Activated CD4-positive, alpha-beta T cell treated with anti-CD3 and anti-CD28 coated beads, Interleukin-2, Interleukin-6, amounts not matched to agents 100 ng/mL and 50 ng/mL, durations not matched to agents 16 hours and 8 hours (primary cell): Measurements from ENCODE around the gene SPSB3.
"Not testable (repeated sequence)": the region's sequence is repeated elsewhere in the genome, so short reads cannot be mapped to it uniquely, and the experiment has no call there.

ENCODE experiments used
- DNase-seq: peaks from one replicate; pipeline ENCODE4 v3.0.0-alpha.2; 2020

The SPSB3 gene

GRCh38 chr16:1816396-1817275 is 34.3 kb upstream of the SPSB3 start:
- no peak for DNase-seq

DNA sequence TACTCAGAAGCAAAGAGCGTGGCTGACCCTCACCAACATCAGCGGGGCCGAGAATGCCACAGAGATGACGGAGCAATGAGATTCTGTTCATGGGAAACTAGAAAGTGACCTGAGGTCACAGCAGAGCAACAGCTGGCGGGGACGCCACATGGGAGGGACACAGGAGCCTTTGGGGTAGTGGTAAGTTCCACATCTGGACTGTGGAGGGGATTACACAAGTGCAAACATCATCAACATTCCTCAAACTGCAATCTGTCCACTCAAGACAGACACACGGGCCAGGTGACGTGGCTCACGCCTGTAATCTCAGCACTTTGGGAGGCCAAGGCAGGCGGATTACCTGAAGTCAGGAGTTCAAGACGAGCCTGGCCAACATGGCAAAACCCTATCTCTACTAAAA is 33.1 kb upstream of the SPSB3 start:
- DNase-seq = no peak

- peak; percentile 50 for DNase-seq
Measured at GRCh38 chr16:1812732-1813163, 30.4 kb upstream of the SPSB3 start.

DNA sequence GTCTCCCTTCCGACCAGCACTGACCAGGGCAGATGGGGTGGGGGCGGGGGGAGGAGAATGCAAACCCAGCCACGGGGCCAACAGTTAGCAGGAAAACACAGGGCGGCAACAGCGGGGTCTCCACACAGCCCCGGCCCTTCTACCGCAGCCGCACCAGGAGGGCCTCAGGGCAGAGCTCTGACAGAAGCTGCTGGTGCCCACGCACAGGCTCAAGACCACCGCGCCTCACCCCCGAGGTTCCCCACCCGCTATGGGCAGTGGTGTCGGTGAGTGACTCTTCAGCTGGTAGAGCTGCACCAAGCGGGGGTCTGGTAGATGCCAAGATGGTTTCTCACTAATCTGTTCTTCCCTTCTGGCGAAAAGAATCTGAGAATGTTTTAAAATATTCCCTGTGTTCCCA is 28.2 kb upstream of the SPSB3 start:
- no peak for DNase-seq

GRCh38 chr16:1810106-1810505 is 27.7 kb upstream of the SPSB3 start:
- no peak for DNase-seq

DNA sequence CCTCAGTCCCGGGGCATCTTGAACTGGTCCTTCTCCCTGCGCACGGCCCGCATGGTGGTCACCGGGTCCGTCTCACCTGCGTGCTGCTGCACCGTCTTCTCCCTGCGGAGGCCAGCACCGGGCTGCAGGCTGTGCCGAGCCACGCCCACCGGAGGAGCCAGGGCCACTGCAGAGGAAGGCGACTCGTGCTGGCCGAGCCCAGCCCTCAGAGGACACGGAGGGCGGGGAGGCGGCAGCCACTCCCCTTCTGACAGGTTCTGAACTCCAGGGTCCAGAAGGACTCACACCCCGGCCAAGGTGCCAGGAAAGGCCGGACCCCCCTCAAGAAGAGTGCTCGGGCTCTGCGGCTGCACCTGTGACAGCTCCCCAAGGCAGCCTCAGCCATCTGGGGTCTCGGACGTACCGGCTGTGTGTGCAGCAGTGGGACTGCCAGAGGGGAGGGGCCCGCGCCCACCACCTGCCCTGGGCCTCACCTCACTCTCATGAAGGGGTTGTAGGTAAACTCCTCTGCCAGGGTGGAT is 27.0 kb upstream of the SPSB3 start:
- DNase-seq = no peak

DNA sequence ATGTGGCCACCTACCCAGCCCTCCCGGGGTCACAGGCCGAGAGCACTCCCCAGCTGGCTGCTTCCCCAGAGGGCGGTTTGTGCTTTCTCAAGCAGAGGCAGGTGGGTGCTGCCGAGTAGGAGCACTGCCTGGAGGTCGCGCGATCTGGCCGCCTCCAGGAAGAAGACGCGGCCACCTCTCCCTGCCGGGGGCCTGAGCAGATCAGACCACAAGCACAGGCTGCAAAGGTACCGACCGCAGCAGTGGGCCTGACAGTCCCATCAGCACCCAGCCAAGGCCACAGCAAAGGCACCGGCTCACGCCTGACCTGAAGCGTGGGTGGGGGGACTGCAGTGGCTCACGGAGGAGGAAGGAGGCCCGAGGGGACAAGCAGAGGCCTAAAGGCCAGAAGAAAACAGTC is 26.3 kb upstream of the SPSB3 start:
- DNase-seq = no peak

DNA sequence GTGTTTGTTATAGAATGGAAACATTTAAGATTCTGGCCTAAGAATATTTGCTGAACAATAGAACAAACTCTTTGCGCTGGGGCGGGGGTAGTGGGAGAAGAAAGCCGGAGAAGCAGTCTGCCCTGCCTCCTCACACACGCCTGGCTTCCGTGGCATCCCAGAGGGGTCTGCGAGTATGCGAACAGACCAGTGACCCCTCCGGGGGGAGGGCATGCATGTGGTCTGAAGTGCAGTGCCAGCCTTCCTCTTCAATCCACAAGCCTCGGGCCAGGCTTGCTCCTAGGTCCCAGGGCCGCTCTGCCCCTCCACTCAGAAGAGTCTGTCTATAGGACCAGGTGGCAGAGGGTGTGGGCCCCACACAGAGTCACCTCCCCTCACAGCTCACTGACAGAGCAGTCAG is 25.3 kb upstream of the SPSB3 start:
- no peak for DNase-seq

DNA sequence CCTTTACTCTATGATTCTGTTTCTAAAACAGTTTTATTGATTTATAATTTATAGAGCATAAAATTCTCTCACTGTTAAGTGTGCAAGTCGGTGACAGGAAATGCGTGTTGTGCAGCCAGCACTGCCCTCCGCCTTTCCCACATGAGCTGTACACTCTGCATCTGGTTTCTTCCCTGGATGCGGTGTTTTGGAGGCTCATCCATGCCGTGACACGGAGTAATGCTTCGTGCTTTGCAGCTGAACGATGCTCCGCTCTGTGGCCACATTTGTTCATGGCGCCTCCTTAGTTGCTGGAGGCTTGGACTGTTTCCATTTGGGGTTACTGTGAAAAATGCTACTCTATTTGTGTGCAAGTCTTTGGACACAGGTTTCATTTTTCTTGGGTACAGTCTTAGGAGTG is 18.3 kb upstream of the SPSB3 start:
- DNase-seq = no peak

- DNase-seq = not testable (repeated sequence)
Measured at GRCh38 chr16:1799263-1799662, 16.9 kb upstream of the SPSB3 start.

GRCh38 chr16:1794908-1795666 is 12.7 kb upstream of the SPSB3 start:
- DNase-seq = no peak

DNA sequence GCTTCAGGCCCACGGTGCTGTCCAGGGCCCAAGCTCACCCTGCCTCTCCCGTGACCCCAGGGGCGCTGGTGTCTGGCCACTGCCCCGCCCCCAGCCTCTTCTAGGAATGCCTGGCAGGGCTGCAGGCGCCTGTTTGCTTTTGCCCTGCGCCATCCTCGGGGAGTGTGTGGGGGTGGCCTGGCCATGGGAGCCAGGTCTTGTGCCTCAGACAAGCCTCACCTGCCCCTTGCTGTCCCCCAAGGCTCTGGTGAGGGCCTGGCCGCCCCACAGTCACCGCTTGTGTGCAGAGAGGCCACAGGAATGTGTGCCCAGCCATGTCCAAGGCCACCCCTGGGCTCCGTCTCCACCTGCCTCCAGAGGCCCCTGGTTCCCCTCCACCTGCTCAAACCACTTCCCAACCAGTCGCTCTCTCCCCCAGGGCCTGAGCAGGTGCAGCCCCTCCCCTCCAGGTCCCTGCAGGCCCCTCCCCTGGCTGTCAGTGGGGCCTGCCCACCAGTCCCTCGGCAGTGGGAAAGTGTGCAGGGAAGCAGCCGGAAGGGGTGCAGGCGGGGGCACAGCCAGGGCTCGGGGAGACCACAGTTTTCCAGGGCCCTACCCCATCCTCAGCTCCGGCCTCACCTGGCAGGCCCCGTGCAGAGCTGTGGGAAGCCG is 12.0 kb upstream of the SPSB3 start:
- DNase-seq = no peak

- no peak for DNase-seq
Measured at GRCh38 chr16:1793578-1794220, 11.3 kb upstream of the SPSB3 start, which contains the start of gene IGFALS. Gene IGFALS (minus strand): TSS chr16:1793705. CDS start chr16:1793652, 53 bp downstream.

DNA sequence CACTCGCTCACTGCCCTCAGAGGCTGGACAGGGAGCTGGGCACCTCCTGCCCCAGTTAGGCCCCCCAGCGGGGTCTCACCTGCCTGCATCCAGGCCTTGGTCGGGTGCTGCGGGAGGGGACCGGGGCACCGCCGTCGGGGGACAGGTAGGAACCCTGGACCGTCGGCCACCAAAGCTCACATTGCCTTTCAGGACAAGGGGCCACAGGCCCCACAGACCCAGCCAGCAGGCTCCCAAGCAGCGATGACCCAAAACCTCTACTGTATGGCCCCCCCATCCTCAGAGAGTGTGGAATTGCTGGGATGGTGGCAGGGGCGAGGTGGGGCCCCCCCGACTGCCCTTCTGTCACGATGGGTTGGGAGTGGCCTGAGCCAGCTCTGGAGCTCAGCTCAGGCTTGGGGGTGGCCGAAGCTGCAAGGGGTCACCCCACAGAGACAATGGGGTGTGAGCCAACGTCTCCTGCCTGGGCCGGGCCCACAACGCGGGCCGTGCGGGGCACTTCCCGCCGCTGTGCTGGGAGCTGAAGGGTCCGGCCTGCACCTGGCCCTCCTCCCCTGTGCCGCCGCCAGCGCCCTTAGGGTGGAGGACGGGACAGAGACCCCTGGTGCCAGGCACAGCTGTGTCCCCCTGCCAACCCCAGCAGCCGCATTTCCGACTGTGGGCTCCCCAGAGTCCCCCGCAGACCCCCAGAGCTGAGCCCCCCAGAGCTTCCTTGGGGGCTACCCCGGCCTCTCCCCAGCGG is 10.6 kb upstream of the SPSB3 start:
- no peak for DNase-seq

DNA sequence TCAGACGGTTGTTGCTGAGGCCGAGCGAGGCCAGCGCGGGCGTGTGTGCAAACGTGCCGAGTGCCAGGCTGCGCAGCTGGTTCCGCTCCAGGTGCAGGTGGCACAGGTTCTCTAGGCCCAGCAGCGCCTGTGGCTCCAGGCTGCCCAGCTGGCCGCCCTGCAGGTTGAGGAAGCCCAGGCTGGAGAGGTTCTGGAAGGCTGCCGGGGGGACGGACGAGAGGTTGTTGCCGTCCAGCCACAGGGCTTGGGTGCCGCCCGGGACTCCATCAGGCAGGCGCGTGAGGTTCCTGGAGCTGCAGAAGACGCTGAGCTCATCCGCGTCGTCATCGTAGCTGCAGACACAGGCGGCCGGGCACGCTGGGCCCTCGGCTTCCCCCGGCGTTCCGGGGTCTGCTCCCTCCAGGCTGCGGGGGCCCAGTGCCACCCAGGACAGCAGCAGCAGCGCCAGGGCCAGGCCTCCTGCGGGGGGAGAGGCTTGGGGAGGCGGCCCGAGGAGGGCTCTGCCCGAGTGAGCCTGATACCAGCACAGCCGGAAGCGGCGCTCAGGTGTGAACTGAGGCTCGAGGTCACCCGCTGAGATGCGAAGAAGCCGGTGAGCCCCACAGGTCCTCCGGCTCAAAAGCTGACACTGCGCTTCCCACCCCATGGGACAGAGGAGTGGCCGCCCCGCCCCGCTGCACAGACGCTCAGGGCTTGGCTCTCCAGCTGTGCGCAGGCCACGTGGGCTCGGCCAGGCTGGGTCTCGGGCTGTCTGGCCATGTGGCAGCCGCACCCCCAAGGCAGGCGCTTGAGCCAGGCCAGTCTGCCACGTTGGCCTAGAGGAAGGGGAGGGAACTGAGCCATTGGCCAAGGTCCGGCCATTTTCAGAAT is 9.8 kb upstream of the SPSB3 start:
- DNase-seq = no peak

DNA sequence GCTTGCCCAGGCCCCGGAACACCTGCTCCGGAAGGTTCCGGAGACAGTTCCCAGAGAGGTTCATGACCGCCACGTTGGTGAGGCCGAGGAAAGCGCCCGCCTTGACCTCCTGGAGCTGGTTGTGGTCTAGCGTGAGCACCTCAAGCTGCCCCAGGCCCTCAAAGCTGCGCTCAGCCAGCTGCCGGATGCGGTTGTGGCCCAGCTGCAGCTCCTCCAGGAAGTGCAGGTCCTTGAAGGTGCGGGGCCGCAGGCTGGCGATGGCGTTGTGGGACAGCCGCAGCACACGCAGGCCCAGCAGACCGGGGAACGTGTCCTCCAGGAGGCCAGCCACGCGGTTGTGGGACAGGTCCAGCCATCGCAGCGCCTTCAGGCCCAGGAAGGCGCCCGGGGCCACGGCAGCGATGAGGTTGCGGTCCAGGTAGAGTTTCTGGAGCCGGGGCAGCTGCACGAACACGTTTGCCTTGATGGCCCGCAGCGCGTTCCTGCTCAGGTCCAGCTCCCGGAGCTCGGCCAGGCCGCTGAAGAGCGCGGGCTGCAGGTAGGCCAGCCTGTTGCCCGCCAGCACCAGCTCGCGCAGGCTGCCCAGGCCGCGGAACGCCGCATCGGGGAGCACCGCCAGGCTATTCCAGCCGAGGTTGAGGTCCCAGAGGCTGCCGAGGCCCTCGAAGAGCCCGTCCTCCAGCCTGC is 9.0 kb upstream of the SPSB3 start:
- DNase-seq = no peak

- DNase-seq = no peak
Measured at GRCh38 chr16:1790611-1791255, 8.4 kb upstream of the SPSB3 start.

- DNase-seq = no peak
Measured at GRCh38 chr16:1790261-1790610, 7.9 kb upstream of the SPSB3 start.

GRCh38 chr16:1789643-1790045 is 7.3 kb upstream of the SPSB3 start:
- DNase-seq = no peak

DNA sequence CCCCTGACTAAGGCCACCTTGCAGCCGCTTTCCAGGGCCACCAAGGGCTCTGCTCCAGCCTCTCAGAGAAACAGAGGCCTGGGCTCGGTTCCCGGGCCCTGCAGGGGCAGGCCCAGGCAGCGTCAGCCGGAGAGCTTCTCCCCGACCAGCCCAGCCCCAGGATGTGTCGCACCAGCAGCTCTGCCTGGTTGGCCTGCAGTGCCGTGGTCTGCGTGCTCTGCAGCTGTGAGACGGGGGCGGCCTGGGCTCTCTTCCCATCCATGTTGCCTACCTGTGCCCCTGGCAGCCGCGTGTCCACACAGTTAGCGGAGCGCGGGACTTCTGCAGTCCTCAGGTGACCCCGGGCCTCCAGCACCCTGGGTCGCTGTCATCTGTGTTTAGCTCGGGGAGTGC is 6.3 kb upstream of the SPSB3 start:
- no peak for DNase-seq
